ENCODE results near the gene PNPLA5. TPM values are rescaled to one million over a fixed set of nuclear protein-coding genes. Genes with fewer than 3 reads are reported as not detected.
A peak's percentile ranks its signal among the peaks of the same experiment; 100 is the strongest.

PNPLA5 gene
- total RNA-seq, 1 experiment from 2014 or later: 5.5 TPM

DNA sequence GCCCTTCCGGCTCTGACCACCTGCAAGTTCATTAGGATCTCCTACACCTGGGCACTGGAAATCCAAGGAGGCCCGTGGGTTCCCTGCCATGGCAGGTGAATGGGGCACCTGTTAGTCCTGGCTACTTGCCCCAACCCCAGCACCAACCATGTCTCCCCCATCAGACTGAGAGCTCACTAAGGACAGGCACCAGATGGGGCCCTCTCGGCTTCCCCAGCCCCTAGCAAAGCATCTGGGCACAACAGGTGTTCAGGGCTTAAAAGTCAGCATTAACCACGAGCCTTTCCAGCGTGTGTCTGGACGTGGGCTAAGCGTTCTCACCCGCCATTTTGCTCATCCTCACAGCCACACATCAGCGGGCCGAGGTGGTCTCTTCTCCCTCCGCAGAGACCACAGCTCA, 31.7 kb downstream of the PNPLA5 start:
- Mint-ChIP-seq H3K36me3 (ENCODE audit: insufficient read depth in 1 of 3, low read depth in 3 of 3) (peaks cover 12 to 26% (median 17%) of the 10 kb centered on the region in 3 experiments), H3K27me3 (ENCODE audit: low read depth) (peaks cover 19% of the 10 kb centered on the region), H3K4me3 (peak overlapping the region; percentile 75 to 85; a peak in 3 of 5 replicates), H3K4me1 (peaks cover 40 to 43% of the 10 kb centered on the region in 2 experiments), H3K9me3 (peaks cover 15 to 16% of the 10 kb centered on the region in 2 experiments), H3K27ac (no peak overlapping the region)
- H2AK5ac ChIP-seq (ENCODE audit: insufficient read length, low read length): no peak overlapping the region
- H3K27ac ChIP-seq (ENCODE audit: insufficient read length, low read depth, low read length): no peak overlapping the region
- H3K23ac ChIP-seq (ENCODE audit: insufficient read length, low read depth, low read length): no peak overlapping the region
- H2BK20ac ChIP-seq (ENCODE audit: low read depth, low read length, poor library complexity, severe bottlenecking): no peak overlapping the region
- H3K14ac ChIP-seq (ENCODE audit: insufficient read depth, low read length): no peak overlapping the region
- no CpG with 5 or more reads among the region's 11 CpGs for WGBS (ENCODE audit: extremely low coverage, insufficient read length, low lambda C conversion rate)
- H3K23me2 ChIP-seq (ENCODE audit: insufficient read length, low read depth, low read length, poor library complexity, severe bottlenecking): peaks cover 5% of the 10 kb centered on the region
- H3K9ac ChIP-seq (ENCODE audit: extremely low read depth, insufficient read length, low read length): no peak overlapping the region
- H3K4ac ChIP-seq (ENCODE audit: low read depth, low read length): no peak overlapping the region
- H2BK12ac ChIP-seq (ENCODE audit: insufficient read length, low read depth, low read length): no peak overlapping the region
- H2AFZ ChIP-seq (ENCODE audit: low read length): no peak overlapping the region
- H3K4me1 ChIP-seq (ENCODE audit: insufficient read depth, low read length): peaks cover 12% of the 10 kb centered on the region; the same call in 1 of the 2 replicates
- H4K5ac ChIP-seq (ENCODE audit: insufficient read length, low read depth, low read length): no peak overlapping the region
- H4K20me1 ChIP-seq (ENCODE audit: control insufficient read depth, insufficient read depth, insufficient read length): no peaks in the 10 kb centered on the region
- no peak overlapping the region for H3T11ph ChIP-seq (ENCODE audit: low read length)
- H4K8ac ChIP-seq (replicated peaks; ENCODE audit: insufficient read length, low read depth, low read length): no peak overlapping the region
- H3K18ac ChIP-seq (ENCODE audit: insufficient read length, low read depth, low read length): no peak overlapping the region
- peak; percentile 30 for DNase-seq
- TF ChIP-seq, protein P1, sequence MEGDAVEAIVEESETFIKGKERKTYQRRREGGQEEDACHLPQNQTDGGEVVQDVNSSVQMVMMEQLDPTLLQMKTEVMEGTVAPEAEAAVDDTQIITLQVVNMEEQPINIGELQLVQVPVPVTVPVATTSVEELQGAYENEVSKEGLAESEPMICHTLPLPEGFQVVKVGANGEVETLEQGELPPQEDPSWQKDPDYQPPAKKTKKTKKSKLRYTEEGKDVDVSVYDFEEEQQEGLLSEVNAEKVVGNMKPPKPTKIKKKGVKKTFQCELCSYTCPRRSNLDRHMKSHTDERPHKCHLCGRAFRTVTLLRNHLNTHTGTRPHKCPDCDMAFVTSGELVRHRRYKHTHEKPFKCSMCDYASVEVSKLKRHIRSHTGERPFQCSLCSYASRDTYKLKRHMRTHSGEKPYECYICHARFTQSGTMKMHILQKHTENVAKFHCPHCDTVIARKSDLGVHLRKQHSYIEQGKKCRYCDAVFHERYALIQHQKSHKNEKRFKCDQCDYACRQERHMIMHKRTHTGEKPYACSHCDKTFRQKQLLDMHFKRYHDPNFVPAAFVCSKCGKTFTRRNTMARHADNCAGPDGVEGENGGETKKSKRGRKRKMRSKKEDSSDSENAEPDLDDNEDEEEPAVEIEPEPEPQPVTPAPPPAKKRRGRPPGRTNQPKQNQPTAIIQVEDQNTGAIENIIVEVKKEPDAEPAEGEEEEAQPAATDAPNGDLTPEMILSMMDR (conservative IDR thresholded peaks at IDR 0.05): no peak
- H3K27me3 ChIP-seq (ENCODE audit: insufficient read depth, low read length): no peaks in the 10 kb centered on the region
- H3K79me2 ChIP-seq (ENCODE audit: insufficient read depth, low read length): peaks cover 16% of the 10 kb centered on the region; the same call in 1 of the 2 replicates
- H4K91ac ChIP-seq (ENCODE audit: insufficient read length, low read depth, low read length): no peak overlapping the region
- H2BK120ac ChIP-seq (ENCODE audit: low read depth, low read length, poor library complexity, severe bottlenecking): no peak overlapping the region
- H2BK5ac ChIP-seq (ENCODE audit: insufficient read length, low read length): no peak overlapping the region
- peaks cover 2% of the 10 kb centered on the region for H3K79me1 ChIP-seq (ENCODE audit: insufficient read depth, low read depth, low read length, poor library complexity, severe bottlenecking)
- no peak overlapping the region for H2BK15ac ChIP-seq (ENCODE audit: low read depth, low read length)
- no peak overlapping the region for H3K4me2 ChIP-seq (ENCODE audit: insufficient read depth, insufficient read length, low read length)
- H3K9me3 ChIP-seq (ENCODE audit: control insufficient read depth, low read depth, low read length): no peaks in the 10 kb centered on the region
- no peak overlapping the region for H3K56ac ChIP-seq (ENCODE audit: insufficient read length, low read depth, low read length)

Measured in H9 (cell line).